ENCODE results near the gene SLC37A1. TPM values are rescaled to one million over a fixed set of nuclear protein-coding genes. Genes with fewer than 3 reads are reported as not detected.
A peak's percentile ranks its signal among the peaks of the same experiment; 100 is the strongest.

The SLC37A1 gene
- total RNA-seq, 2 donors from 2014 or later, result 17.2 to 22.5 TPM

- DNase-seq (ENCODE audit: low spot score), result no peak
- peaks cover 23% of the 10 kb centered on the region for H3K36me3 Mint-ChIP-seq
These were observed 57.9 kb downstream of the SLC37A1 start for GRCh38 chr21:42571391-42572150.

GRCh38 chr21:42572906-42573495, 59.3 kb downstream of the SLC37A1 start:
- DNase-seq (ENCODE audit: low spot score) (no peak), ATAC-seq (no peak)

More at GRCh38 chr21:42571391-42572150, 57.9 kb downstream of the SLC37A1 start:
- Mint-ChIP-seq H3K27me3 (no peaks in the 10 kb centered on the region), H3K4me1 (ENCODE audit: low read depth in 2 of 2) (peaks cover 0 to 8% of the 10 kb centered on the region in 2 donors), H3K4me3 (no peak overlapping the region), H3K9me3 (peaks cover 3% of the 10 kb centered on the region), H3K27ac (no peak overlapping the region)
- no peak for ATAC-seq

GRCh38 chr21:42574234-42575027, 60.8 kb downstream of the SLC37A1 start:
- Mint-ChIP-seq H3K4me3 (no peak overlapping the region), H3K27ac (no peak overlapping the region), H3K4me1 (ENCODE audit: low read depth in 2 of 2) (peaks cover 0 to 8% of the 10 kb centered on the region in 2 donors), H3K9me3 (peaks cover 6% of the 10 kb centered on the region), H3K36me3 (peaks cover 27% of the 10 kb centered on the region), H3K27me3 (no peaks in the 10 kb centered on the region)
- no peak for DNase-seq (ENCODE audit: low spot score)
- ATAC-seq, result no peak

More at GRCh38 chr21:42572906-42573495, 59.3 kb downstream of the SLC37A1 start:
- Mint-ChIP-seq H3K9me3 (peaks cover 6% of the 10 kb centered on the region), H3K36me3 (peaks cover 27% of the 10 kb centered on the region), H3K4me1 (ENCODE audit: low read depth in 2 of 2) (peaks cover 0 to 8% of the 10 kb centered on the region in 2 donors), H3K4me3 (no peak overlapping the region), H3K27me3 (no peaks in the 10 kb centered on the region), H3K27ac (no peak overlapping the region)

GRCh38 chr21:42575111-42575510, 61.5 kb downstream of the SLC37A1 start:
- Mint-ChIP-seq H3K27me3 (no peaks in the 10 kb centered on the region), H3K27ac (no peak overlapping the region), H3K9me3 (peaks cover 6% of the 10 kb centered on the region), H3K4me1 (ENCODE audit: low read depth in 2 of 2) (peaks cover 0 to 8% of the 10 kb centered on the region in 2 donors), H3K36me3 (peaks cover 27% of the 10 kb centered on the region), H3K4me3 (no peak overlapping the region)
- DNase-seq (ENCODE audit: low spot score) (no peak), ATAC-seq (no peak)

- H3K27me3 Mint-ChIP-seq, result no peaks in the 10 kb centered on the region
- DNase-seq (ENCODE audit: low spot score) (no peak), ATAC-seq (no peak)
- no peak overlapping the region for H3K4me3 Mint-ChIP-seq
- H3K27ac Mint-ChIP-seq, result no peak overlapping the region
- H3K9me3 Mint-ChIP-seq, result peaks cover 6% of the 10 kb centered on the region
- peaks cover 25% of the 10 kb centered on the region for H3K36me3 Mint-ChIP-seq
- peaks cover 0 to 5% of the 10 kb centered on the region in 2 donors for H3K4me1 Mint-ChIP-seq (ENCODE audit: low read depth in 2 of 2)
These were observed 63.0 kb downstream of the SLC37A1 start for GRCh38 chr21:42576639-42577038.

GRCh38 chr21:42578034-42578433, 64.4 kb downstream of the SLC37A1 start:
- H3K36me3 Mint-ChIP-seq, result peaks cover 16% of the 10 kb centered on the region
- H3K4me1 Mint-ChIP-seq (ENCODE audit: low read depth in 2 of 2), result no peaks in the 10 kb centered on the region
- peak; percentile 13 for DNase-seq (ENCODE audit: low spot score)
- H3K27me3 Mint-ChIP-seq, result no peaks in the 10 kb centered on the region
- H3K4me3 Mint-ChIP-seq, result no peak overlapping the region
- no peak for ATAC-seq
- H3K9me3 Mint-ChIP-seq, result peaks cover 6% of the 10 kb centered on the region
- H3K27ac Mint-ChIP-seq, result no peak overlapping the region

GRCh38 chr21:42578761-42579415, 65.2 kb downstream of the SLC37A1 start:
- DNase-seq (ENCODE audit: low spot score), result peak; percentile 31
- Mint-ChIP-seq H3K4me1 (ENCODE audit: low read depth in 2 of 2) (no peaks in the 10 kb centered on the region), H3K4me3 (no peak overlapping the region), H3K36me3 (peaks cover 16% of the 10 kb centered on the region), H3K27me3 (no peaks in the 10 kb centered on the region), H3K27ac (no peak overlapping the region), H3K9me3 (peaks cover 6% of the 10 kb centered on the region)
- no peak for ATAC-seq

- Mint-ChIP-seq H3K27ac (no peak overlapping the region), H3K4me1 (ENCODE audit: low read depth in 2 of 2) (peaks cover 0 to under 1% of the 10 kb centered on the region in 2 donors), H3K9me3 (peaks cover 6% of the 10 kb centered on the region), H3K36me3 (peaks cover 16% of the 10 kb centered on the region), H3K4me3 (no peak overlapping the region), H3K27me3 (no peaks in the 10 kb centered on the region)
- ATAC-seq, result peak in 1 of 2 donors; percentile 30
- DNase-seq (ENCODE audit: low spot score), result no peak
These were observed 65.9 kb downstream of the SLC37A1 start for GRCh38 chr21:42579456-42580075.

GRCh38 chr21:42580076-42580792, 66.6 kb downstream of the SLC37A1 start:
- ATAC-seq, result no peak

GRCh38 chr21:42580793-42581321, 67.2 kb downstream of the SLC37A1 start:
- Mint-ChIP-seq H3K27me3 (no peaks in the 10 kb centered on the region), H3K27ac (no peak overlapping the region), H3K36me3 (peaks cover 11% of the 10 kb centered on the region), H3K4me1 (ENCODE audit: low read depth in 2 of 2) (peaks cover 0 to 5% of the 10 kb centered on the region in 2 donors), H3K9me3 (peaks cover 6% of the 10 kb centered on the region), H3K4me3 (no peak overlapping the region)
- no peak for DNase-seq (ENCODE audit: low spot score)
- no peak for ATAC-seq

More at GRCh38 chr21:42580076-42580792, 66.6 kb downstream of the SLC37A1 start:
- DNase-seq (ENCODE audit: low spot score), result no peak
- H3K27ac Mint-ChIP-seq, result no peak overlapping the region
- H3K4me3 Mint-ChIP-seq, result no peak overlapping the region
- peaks cover 6% of the 10 kb centered on the region for H3K9me3 Mint-ChIP-seq
- peaks cover 0 to 5% of the 10 kb centered on the region in 2 donors for H3K4me1 Mint-ChIP-seq (ENCODE audit: low read depth in 2 of 2)
- peaks cover 16% of the 10 kb centered on the region for H3K36me3 Mint-ChIP-seq
- no peaks in the 10 kb centered on the region for H3K27me3 Mint-ChIP-seq

GRCh38 chr21:42581336-42581992, 67.8 kb downstream of the SLC37A1 start:
- Mint-ChIP-seq H3K4me3 (no peak overlapping the region), H3K36me3 (peaks cover 5% of the 10 kb centered on the region), H3K4me1 (ENCODE audit: low read depth in 2 of 2) (peaks cover 0 to 5% of the 10 kb centered on the region in 2 donors), H3K27me3 (no peaks in the 10 kb centered on the region), H3K27ac (no peak overlapping the region), H3K9me3 (peaks cover 4% of the 10 kb centered on the region)
- ATAC-seq (no peak), DNase-seq (ENCODE audit: low spot score) (no peak)
